B cell (primary cell): ENCODE measurements around the gene OR10C1. TPM values are rescaled to one million over a fixed set of nuclear protein-coding genes. Genes with fewer than 3 reads are reported as not detected.

Source experiments
- ATAC-seq: fragments of 200-7000 bp; cut with Tn5 transposase; one replicate; pipeline ENCODE4 v1.10.0; 2021; ENCODE audit warnings: low read depth, mild to moderate bottlenecking, moderate number of reproducible peaks, moderate library complexity
- CTCF ChIA-PET: fragments of 350-600 bp; sonication (Branson Sonifier 250); formaldehyde crosslinking; loops from one replicate; lab custom pipeline; 2021; ENCODE audit warnings: antibody characterized with exemption, inconsistent platforms; lab: Charles Lee
- POLR2A ChIA-PET: fragments of 350-600 bp; sonication (Branson Sonifier 250); formaldehyde crosslinking; loops from one replicate; lab custom pipeline; 2021; ENCODE audit warnings: antibody characterized with exemption; lab: Charles Lee
- DNase-seq: peaks from one replicate; pipeline ENCODE4 v3.0.0; 2013
- H2AFZ ChIP-seq: 2 replicates; pipeline ENCODE4 v1.6.1; 2012; ENCODE audit warnings: mild to moderate bottlenecking, low read depth, low read length; ENCODE audit not compliant: insufficient read depth, poor library complexity, severe bottlenecking
- H3K27ac ChIP-seq, 2 donors: 1 replicate in 1 of 2; 2 replicates in 1 of 2; pipeline ENCODE4 v1.5.1; 2012 to 2013; ENCODE audit warnings: low read length in 2 of 2, mild to moderate bottlenecking in 2 of 2, moderate library complexity in 1 of 2
- H3K27me3 ChIP-seq, 4 experiments: fragments of 200-600 bp in 1 of 4; sonication (generic) in 1 of 4; replicated peaks in 1 of 4; 1 replicate in 2 of 4; 2 replicates in 2 of 4; pipeline versions ENCODE4 v1.6.1 to v1.7.0; 2013 to 2016; ENCODE audit warnings: low read length in 3 of 4, mild to moderate bottlenecking in 2 of 4, mixed read lengths in 1 of 4, moderate library complexity in 1 of 4; ENCODE audit not compliant: insufficient read depth in 4 of 4, control insufficient read depth in 3 of 4; ENCODE audit errors: control extremely low read depth in 1 of 4
- H3K36me3 ChIP-seq, 2 experiments: replicated peaks in 1 of 2; 1 replicate in 1 of 2; 2 replicates in 1 of 2; pipeline versions ENCODE4 v1.6.1 to v1.7.1; 2013; ENCODE audit warnings: low read length in 1 of 2; ENCODE audit not compliant: insufficient read depth in 2 of 2, control insufficient read depth in 1 of 2; ENCODE audit errors: control extremely low read depth in 1 of 2, extremely low read depth in 1 of 2
- H3K4me1 ChIP-seq, 2 donors: fragments of 200-600 bp in 1 of 2; sonication (generic) in 1 of 2; 1 replicate in 1 of 2; 2 replicates in 1 of 2; pipeline versions ENCODE4 v1.5.1 to v1.6.1; 2013 to 2017; ENCODE audit warnings: low read length in 2 of 2; ENCODE audit not compliant: control insufficient read depth in 2 of 2, insufficient read depth in 2 of 2
- H3K4me2 ChIP-seq: replicated peaks from 2 replicates; pipeline ENCODE3; 2012; ENCODE audit warnings: mild to moderate bottlenecking, low read depth, low read length; ENCODE audit not compliant: poor library complexity, severe bottlenecking
- H3K4me3 ChIP-seq, 5 experiments: fragments of 200-600 bp in 1 of 5; sonication (generic) in 1 of 5; 1 replicate in 3 of 5; 2 replicates in 2 of 5; pipeline versions ENCODE4 v1.5.1 to v1.7.0; 2011 to 2016; ENCODE audit warnings: low read length in 4 of 5, mild to moderate bottlenecking in 4 of 5, low read depth in 2 of 5, control low read depth in 1 of 5, moderate library complexity in 1 of 5; ENCODE audit not compliant: insufficient read depth in 1 of 5; ENCODE audit errors: control extremely low read depth in 1 of 5, extremely low read depth in 1 of 5
- H3K79me2 ChIP-seq: fragments of 200-600 bp; sonication (generic); one replicate; pipeline ENCODE4 v1.6.0; 2016; ENCODE audit warnings: low read length; ENCODE audit not compliant: control insufficient read depth, insufficient read depth
- H3K9ac ChIP-seq: fragments of 200-600 bp; sonication (generic); 2 replicates; pipeline ENCODE4 v1.6.1; 2017; ENCODE audit warnings: mild to moderate bottlenecking, low read length, moderate library complexity
- H3K9me3 ChIP-seq, 3 donors: one replicate each; pipeline versions ENCODE4 v1.6.1 to v1.7.1; 2013; ENCODE audit warnings: low read length in 2 of 3; ENCODE audit not compliant: control insufficient read depth in 2 of 3, insufficient read depth in 1 of 3; ENCODE audit errors: control extremely low read depth in 1 of 3
- H4K20me1 ChIP-seq: 2 replicates; pipeline ENCODE4 v1.6.0; 2012; ENCODE audit warnings: mild to moderate bottlenecking, low read length; ENCODE audit not compliant: insufficient read depth, control insufficient read depth, poor library complexity, severe bottlenecking
- H3K27ac Mint-ChIP-seq: one replicate; pipeline ENCODE4 v1.8.0; 2021; ENCODE audit warnings: mixed read lengths
- H3K27me3 Mint-ChIP-seq: one replicate; pipeline ENCODE4 v1.8.0; 2021; ENCODE audit warnings: mixed read lengths
- H3K4me1 Mint-ChIP-seq: one replicate; pipeline ENCODE4 v1.8.0; 2021; ENCODE audit warnings: mixed read lengths
- H3K4me3 Mint-ChIP-seq: one replicate; pipeline ENCODE4 v1.8.0; 2021; ENCODE audit warnings: mixed read lengths
- H3K9me3 Mint-ChIP-seq: one replicate; pipeline ENCODE4 v1.8.0; 2022; ENCODE audit warnings: mixed read lengths; ENCODE audit not compliant: insufficient read depth
- CTCF ChIP-seq: fragments of 200-600 bp; IDR thresholded peaks from one replicate; pipeline ENCODE4 v1.8.0; 2022; ENCODE audit warnings: antibody characterized with exemption, mild to moderate bottlenecking
- EZH2 ChIP-seq: IDR thresholded peaks from 2 replicates; pipeline ENCODE4 v1.6.1; 2012; ENCODE audit warnings: borderline replicate concordance, low read depth, mild to moderate bottlenecking, moderate library complexity, low read length; ENCODE audit not compliant: insufficient read depth, poor library complexity, severe bottlenecking
- WGBS: methylation state at CpG from one replicate; pipeline ENCODE4 v1.1.5; 2013; ENCODE audit warnings: missing lambda C conversion rate; ENCODE audit not compliant: insufficient coverage; 5-methylcytosine and 5-hydroxymethylcytosine counted together
- intact Hi-C: fragments of 100-400 bp; cut with micrococcal nuclease; formaldehyde crosslinking; loops from one replicate; pipeline ENCODE4 v1.10.0; 2022
- polyA plus RNA-seq: library from polyadenylated mRNA; depleted of rRNA; stranded (reverse); fragments of >200 nt; gene quantifications from 2 replicates; pipeline ENCODE4 v1.2.3, GENCODE V29; 2012
- total RNA-seq, 2 donors: library from RNA; stranded (reverse); fragments of 120-200 nt in 1 of 2; gene quantifications; 1 replicate in 1 of 2; 2 replicates in 1 of 2; pipeline versions ENCODE4 v1.2.3 to v1.2.4, GENCODE V29; 2013 to 2022

OR10C1 gene
- total and polyA plus RNA-seq, 2 donors (not counting 1 experiment from before 2014, with no cell fraction given) = not detected

- H3K4me3 ChIP-seq = no peak overlapping the region
- peaks cover 0 to 4% (median 0%) of the 10 kb centered on the region in 4 experiments for H3K27me3 ChIP-seq
- no peak overlapping the region for H3K27ac ChIP-seq
- Mint-ChIP-seq H3K27ac (no peak overlapping the region), H3K4me3 (no peak overlapping the region), H3K4me1 (no peaks in the 10 kb centered on the region), H3K27me3 (peaks cover 23% of the 10 kb centered on the region), H3K9me3 (peaks cover 4% of the 10 kb centered on the region)
- H3K36me3 ChIP-seq = no peaks in the 10 kb centered on the region
- H2AFZ ChIP-seq = no peak overlapping the region
- CTCF ChIA-PET = no interaction called here
- no peaks in the 10 kb centered on the region for H3K79me2 ChIP-seq
- TF ChIP-seq EZH2 (no peak), CTCF (no peak)
- no peak for DNase-seq
- POLR2A ChIA-PET = no interaction called here
- H3K4me1 ChIP-seq = no peaks in the 10 kb centered on the region
- ATAC-seq = no peak
- H3K9me3 ChIP-seq = no peaks in the 10 kb centered on the region
- H3K4me2 ChIP-seq = no peak overlapping the region
- no peaks in the 10 kb centered on the region for H4K20me1 ChIP-seq
- intact Hi-C loops = no loop called here
- H3K9ac ChIP-seq = no peak overlapping the region
- WGBS = 100% methylated on average over 1 of the region's 3 CpGs
Observed at GRCh38 chr6:29483186-29483585, 44.1 kb downstream of the OR10C1 start.

- DNase-seq (no peak), ATAC-seq (no peak)
- no peaks in the 10 kb centered on the region for H3K4me1 ChIP-seq
- H3K79me2 ChIP-seq = no peaks in the 10 kb centered on the region
- H3K9ac ChIP-seq = no peak overlapping the region
- no peak overlapping the region for H2AFZ ChIP-seq
- Mint-ChIP-seq H3K9me3 (peaks cover 4% of the 10 kb centered on the region), H3K4me1 (no peaks in the 10 kb centered on the region), H3K27me3 (peaks cover 23% of the 10 kb centered on the region), H3K4me3 (no peak overlapping the region), H3K27ac (no peak overlapping the region)
- intact Hi-C loops = no loop called here
- H3K27ac ChIP-seq = no peak overlapping the region
- H3K4me2 ChIP-seq = no peak overlapping the region
- no peak overlapping the region for H3K4me3 ChIP-seq
- H3K9me3 ChIP-seq = no peaks in the 10 kb centered on the region
- H3K36me3 ChIP-seq = no peaks in the 10 kb centered on the region
- peaks cover 0 to 4% (median 0%) of the 10 kb centered on the region in 4 experiments for H3K27me3 ChIP-seq
- no peaks in the 10 kb centered on the region for H4K20me1 ChIP-seq
- TF ChIP-seq EZH2 (no peak), CTCF (no peak)
- POLR2A ChIA-PET = no interaction called here
- CTCF ChIA-PET = no interaction called here
- no CpG with 5 or more reads among the region's 1 CpG for WGBS
Observed at GRCh38 chr6:29483735-29484134, 44.6 kb downstream of the OR10C1 start.
